Measurements from ENCODE around the gene PRTFDC1.
A peak's percentile ranks its signal among the peaks of the same experiment; 100 is the strongest.
"Not testable (repeated sequence)": the region's sequence is repeated elsewhere in the genome, so short reads cannot be mapped to it uniquely, and the experiment has no call there.

The PRTFDC1 gene

DNA sequence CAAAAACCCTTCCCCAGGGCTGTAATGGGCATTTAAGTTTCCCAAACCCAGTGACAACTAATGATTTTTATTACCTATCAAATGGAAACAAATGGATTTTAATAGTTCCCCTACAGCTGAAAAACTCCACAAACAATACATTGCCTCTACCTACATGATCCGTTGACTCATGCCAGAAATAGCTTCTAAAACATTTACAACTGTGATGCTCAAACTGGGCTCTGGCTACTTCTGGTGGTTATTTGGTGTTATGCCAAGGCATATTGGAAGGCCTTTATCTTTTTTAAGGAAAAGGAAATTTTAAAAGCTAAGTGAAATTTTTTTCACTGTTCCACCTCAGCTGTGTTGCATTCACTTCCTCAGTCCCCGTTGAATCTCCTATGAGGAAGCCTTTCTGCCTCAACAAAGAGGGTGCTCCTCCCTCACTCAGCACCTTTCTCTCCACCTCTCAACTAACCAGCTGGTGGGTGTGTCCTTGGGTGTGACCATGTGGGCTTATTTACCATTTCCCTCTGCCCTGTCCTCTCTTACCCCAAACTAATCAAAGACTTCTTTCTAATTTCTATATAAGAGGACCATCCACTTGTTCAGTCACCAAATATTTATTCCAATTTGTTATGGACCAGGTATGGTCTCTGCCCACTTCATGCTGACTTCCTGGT is 82.9 kb downstream of the PRTFDC1 start:
- no peak for DNase-seq

GRCh38 chr10:24866604-24867583 is 85.5 kb downstream of the PRTFDC1 start:
- peak; percentile 32 for DNase-seq

- DNase-seq = no peak
These were observed 86.6 kb downstream of the PRTFDC1 start for GRCh38 chr10:24865783-24866182.

DNA sequence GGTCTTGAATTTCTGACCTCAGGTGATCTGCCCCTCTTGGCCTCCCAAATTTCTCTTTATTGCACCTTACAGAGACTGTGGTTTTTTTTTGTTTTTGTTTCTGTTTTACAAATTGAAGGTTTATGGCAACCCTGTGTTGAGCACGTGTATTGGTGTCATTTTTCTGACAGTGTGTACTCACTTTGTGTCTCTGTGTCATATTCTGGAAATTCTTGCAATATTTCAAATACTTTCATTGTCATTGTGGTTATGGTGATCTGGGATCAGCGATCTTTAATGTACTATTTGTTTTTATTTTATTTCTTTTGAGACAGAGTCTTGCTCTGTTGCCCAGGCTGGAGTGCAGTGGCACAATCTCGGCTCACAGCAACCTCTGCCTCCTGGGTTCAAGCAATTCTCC is 89.8 kb downstream of the PRTFDC1 start:
- DNase-seq = no peak

GRCh38 chr10:24858288-24859270 is 93.8 kb downstream of the PRTFDC1 start:
- peak; percentile 59 for DNase-seq

GRCh38 chr10:24857031-24857725 is 95.2 kb downstream of the PRTFDC1 start:
- DNase-seq = no peak

- DNase-seq = no peak
These were observed 98.2 kb downstream of the PRTFDC1 start for GRCh38 chr10:24854256-24854655.

DNA sequence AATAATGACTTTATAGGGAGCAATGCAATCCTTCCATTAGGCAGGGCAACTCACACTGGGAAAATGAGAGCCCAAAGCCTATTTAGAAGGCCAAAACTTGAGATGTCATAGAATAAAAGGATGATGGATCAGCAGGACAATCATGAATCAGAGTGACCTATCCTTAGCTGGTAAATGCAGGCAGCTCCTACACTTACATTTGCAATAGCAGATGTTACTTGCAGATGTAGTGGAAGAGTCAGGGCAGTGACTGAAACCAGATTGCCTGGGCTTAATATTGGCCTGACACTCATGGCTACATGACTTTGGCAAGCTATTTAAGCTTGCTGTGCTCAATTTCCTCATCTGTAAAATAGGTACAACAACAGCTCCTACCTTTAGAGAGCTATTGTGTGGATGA is 98.7 kb downstream of the PRTFDC1 start:
- no peak for DNase-seq

DNA sequence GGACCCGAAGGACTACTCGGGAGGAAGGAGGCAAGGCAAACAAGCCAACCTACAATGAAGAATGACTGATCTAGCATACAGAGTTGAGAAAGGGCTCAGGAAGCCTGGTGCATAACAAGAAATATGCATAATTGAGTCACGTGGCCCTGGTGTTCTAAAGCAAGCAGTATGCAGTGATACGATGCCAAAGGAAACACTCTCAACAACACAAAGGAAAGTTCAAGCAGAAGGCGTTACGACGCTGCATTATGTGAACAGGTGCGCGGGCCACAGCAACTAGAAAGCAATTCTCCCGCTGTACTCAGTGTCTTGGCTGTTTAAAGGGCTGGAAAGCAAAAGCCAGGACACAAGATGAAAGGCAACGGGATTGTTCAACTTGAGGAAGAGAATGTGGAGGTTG is 100.8 kb downstream of the PRTFDC1 start:
- peak; percentile 42 for DNase-seq

DNA sequence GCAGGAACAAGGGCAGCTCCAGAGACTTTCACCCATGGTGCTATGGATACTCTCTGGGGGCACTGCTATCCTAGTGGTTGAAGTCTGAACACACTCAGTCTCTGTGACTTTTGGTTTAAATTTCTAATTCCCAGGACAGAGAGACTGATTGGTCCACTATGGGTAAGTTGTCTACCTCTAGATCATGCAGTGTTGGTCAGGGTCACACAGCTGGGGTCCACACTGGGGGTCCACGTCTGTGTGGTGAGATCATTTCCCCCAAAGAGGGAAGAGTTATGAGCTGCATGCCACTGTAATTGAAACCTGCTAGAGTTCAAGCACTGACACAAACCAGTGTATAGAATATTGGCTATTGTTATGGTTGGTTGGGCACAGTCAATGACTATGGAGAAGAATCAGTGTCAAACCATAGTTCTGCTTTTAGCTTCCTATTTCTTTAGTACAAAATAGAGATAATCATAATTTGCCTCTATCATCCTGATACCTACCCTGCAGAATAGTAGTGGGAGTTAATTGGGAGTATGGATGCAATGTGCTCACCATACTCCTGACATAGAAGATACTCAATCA is 101.6 kb downstream of the PRTFDC1 start:
- no peak for DNase-seq

GRCh38 chr10:24849501-24850299 is 102.7 kb downstream of the PRTFDC1 start:
- no peak for DNase-seq

DNA sequence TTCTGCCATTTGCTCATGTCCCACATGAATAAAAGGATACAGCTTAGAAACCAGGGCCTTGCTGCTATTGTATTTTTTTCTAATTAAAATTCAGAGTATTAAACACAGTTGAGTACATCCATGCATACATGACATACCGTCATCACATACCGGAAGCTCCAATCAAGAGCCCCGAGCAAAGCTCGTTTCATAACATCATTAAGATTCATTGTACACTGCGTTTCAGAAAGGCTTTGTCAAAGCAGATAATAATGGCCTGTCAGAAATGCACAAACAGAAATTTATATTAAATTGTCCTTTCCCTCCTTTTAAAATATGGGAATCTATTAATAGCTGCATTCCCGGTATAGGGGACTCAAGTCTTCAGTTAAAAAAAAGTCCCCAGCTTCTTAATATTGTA is 103.4 kb downstream of the PRTFDC1 start:
- no peak for DNase-seq

- no peak for DNase-seq
These were observed 104.2 kb downstream of the PRTFDC1 start for GRCh38 chr10:24848195-24848594.

- DNase-seq = no peak
These were observed 105.0 kb downstream of the PRTFDC1 start for GRCh38 chr10:24847112-24848070.

DNA sequence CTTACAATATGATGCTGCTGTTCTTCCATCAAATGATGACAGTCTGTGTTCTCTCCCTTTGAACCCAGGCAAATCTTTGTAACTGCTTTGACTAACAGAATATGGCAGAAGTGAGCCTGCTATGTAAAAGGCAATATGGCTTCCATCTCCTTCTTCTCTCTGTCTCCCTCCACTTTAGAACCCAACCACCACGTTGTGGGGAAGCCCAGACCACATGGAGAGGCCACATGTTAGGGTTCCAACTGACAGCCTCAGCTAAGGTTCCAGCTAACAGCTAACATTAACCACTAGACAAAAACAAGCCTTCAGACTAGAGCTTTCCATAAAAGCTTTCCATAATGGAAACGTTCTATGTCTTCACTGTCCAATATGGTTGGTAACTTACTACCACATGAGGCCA is 107.7 kb downstream of the PRTFDC1 start:
- DNase-seq = no peak

DNA sequence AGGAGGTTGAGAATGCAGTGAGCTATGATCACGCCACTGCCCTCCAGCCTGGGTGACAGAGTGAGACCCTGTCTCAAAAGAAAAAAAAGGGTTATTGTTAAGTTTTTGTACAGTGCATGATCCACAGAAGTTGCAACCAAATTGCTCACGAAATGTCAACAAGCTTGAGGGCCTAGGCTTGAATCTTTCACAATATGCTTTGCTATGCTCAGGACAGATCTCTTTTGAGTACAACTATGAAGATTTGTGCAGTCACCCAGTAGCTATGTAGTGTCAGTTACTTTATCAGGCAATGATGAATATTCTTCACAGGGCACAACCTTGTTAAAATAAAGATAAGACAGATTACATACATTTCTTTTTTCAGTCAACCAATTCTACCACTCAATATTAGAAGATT is 109.2 kb downstream of the PRTFDC1 start:
- DNase-seq = no peak

GRCh38 chr10:24842856-24843255 is 109.5 kb downstream of the PRTFDC1 start:
- no peak for DNase-seq

GRCh38 chr10:24841530-24841929 is 110.9 kb downstream of the PRTFDC1 start:
- no peak for DNase-seq

- no peak for DNase-seq
These were observed 111.6 kb downstream of the PRTFDC1 start for GRCh38 chr10:24840784-24841183.

DNA sequence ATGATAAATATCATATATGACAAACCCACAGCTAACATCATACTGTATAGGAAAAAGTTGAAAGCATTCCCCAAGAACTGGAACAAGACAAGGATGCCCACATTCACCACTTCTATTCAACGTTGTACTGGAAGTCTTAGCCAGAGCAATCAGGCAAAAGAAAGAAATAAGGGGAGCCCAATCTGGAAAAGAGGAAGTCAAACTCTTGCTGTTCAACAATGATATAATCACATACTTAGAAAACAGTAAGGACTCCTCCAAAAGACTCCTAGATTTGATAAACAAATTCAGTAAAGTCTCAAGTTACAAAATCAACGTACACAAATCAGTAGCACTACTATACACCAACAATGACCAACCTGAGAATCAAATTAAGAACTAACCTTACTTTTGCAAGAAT is 114.6 kb downstream of the PRTFDC1 start:
- not testable (repeated sequence) for DNase-seq

Data from DMS153 (cell line).